GM19193 (cell line): ENCODE results near the gene FHOD3.

ENCODE experiments used
- POLR2A ChIP-seq: IDR thresholded peaks from 4 replicates; pipeline ENCODE4 v1.6.1; 2011; ENCODE audit not compliant: insufficient read depth, insufficient read length; ENCODE audit errors: extremely low read depth

The FHOD3 gene

GRCh38 chr18:36680042-36680441 lies 382.5 kb downstream of the FHOD3 start:
- no peak for TF ChIP-seq POLR2A

DNA sequence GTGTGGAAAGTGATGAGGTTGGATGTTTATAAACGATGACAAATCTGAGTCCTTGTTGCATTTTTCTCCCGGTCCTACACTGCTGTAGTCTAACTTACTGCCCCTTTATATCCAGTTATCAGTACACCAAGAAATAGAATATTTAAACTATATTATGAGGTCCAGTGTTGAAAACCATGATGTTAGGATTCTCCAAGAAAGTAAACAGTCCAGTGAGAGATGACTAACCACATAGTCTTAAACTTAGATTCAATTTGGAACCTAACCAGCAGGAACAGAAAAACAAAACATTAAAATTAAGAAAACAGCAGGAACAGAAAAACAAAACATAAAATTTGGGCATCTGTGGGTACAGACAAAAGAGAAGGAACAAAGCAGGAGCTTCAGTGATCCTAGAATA lies 388.1 kb downstream of the FHOD3 start:
- TF ChIP-seq POLR2A: no peak

DNA sequence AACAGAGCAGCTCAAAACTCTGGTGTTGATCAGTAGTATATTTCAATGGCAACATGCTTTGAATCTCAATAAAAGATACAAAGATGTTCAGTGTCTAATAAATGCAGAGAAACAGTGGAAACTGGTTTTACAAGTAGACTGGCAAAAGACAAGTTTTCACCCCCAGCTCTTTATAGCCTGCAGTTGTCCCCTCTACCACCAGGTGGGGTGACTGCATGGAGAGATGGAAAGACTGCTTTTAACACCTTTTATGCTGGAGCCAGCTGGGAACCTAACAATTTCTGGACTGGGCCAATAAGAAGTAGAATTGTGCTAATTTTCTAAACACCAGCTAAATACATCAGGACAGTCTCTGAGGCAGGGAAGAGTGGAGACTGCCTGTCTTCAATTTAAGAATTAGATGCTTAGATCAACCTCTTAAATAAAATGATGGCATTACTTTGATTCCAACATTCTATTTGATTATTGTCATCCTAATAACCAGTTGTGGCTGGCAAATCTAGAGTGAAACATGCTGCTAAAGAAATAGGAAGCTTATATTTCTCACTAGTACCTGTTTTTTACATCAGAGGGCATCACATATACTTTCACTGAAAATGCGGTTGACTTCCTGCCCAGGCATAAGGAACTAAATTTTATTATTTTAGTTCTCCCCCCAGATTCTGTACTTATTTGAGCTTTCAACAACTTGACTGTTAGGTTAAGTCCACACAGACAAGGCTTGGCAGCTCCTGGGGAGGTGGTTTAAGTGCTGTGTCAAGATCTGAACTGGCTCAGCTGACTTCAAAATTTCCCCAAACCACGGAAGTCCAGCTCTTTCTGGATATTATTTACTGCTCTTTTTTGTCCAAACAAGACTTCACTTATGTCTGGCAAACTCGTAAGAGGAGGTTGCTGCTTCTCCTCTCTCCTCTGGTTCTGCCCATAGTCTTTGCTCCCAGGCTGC lies 390.8 kb downstream of the FHOD3 start:
- no peak for TF ChIP-seq POLR2A

- TF ChIP-seq POLR2A: no peak
These were observed 394.9 kb downstream of the FHOD3 start for GRCh38 chr18:36692371-36692770.

GRCh38 chr18:36692921-36693332 lies 395.4 kb downstream of the FHOD3 start:
- TF ChIP-seq POLR2A: no peak

DNA sequence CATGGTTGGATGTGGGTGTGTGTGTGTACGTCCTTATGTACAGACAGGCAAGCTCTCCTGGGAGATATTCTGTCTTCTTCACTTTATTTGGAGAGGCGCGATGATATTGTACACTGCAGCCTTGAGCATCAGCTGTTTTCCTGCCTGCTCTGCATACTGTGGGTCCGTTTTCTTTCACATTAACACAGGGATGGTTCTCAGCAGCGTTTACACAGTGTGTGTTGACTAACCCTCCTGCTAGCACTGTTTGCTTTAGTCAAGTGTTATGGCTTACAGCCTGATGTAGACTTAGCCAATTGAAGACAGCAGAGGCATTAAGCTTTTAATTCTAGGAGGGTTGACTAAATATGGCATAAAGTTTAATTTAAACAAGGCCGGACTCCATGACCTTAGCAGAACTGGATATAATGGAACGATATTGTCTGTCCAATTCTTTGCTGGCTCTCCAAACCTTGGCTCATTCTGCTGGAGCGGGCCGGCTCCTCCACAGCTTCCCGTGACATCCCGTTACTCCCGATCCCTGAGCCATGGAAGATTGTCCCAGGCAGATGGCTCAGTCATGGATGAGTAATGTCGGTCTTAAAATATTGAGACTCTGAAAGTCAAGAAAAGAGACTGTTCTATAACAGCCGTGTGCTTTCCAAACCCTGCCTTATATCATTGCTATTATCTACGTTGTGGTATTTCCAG lies 396.6 kb downstream of the FHOD3 start:
- TF ChIP-seq POLR2A: no peak

- no peak for TF ChIP-seq POLR2A
These were observed 398.3 kb downstream of the FHOD3 start for GRCh38 chr18:36695806-36696205.

- no peak for TF ChIP-seq POLR2A
These were observed 400.4 kb downstream of the FHOD3 start for GRCh38 chr18:36697905-36698304.

DNA sequence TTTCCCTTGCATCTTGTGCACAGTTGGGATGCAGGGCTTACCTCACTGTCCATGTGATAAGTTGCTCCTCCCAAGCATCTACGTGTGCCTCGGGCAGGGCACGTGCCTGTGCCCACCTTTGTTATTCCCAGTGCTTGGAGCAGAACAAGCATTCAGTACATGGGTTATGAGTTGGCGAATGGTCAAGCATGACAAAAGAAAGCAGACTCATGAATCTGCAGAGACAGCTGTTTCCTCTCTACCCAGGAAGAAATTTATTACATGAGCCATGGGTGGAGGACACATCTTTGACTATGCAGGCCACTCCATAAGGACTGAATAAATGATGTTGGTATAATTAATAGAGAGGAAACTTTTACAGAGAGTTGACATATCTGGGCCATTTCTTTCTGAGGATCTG lies 403.4 kb downstream of the FHOD3 start:
- TF ChIP-seq POLR2A: no peak

- no peak for TF ChIP-seq POLR2A
These were observed 405.0 kb downstream of the FHOD3 start for GRCh38 chr18:36702401-36703013.

DNA sequence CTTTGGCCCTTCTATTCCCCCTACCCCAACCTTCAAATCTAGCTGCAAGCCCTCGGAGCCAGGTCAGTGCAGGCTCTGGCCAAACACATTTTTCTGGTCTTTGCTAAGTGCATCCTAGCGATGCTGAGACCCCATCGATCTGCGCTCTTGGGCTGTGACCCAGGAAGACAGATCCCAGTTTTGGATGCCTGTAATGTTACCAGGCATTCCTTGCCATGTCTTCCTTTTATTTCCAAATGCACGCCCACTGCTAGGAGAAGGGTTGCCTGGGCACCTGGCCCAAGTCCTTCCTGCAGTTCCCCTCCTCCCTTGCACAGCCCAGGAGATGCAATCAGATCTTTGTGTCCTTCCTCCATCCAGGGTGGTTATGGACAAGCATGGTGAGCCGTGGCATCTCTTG lies 406.6 kb downstream of the FHOD3 start:
- TF ChIP-seq POLR2A: no peak

GRCh38 chr18:36706134-36706881 lies 408.8 kb downstream of the FHOD3 start:
- no peak for TF ChIP-seq POLR2A

DNA sequence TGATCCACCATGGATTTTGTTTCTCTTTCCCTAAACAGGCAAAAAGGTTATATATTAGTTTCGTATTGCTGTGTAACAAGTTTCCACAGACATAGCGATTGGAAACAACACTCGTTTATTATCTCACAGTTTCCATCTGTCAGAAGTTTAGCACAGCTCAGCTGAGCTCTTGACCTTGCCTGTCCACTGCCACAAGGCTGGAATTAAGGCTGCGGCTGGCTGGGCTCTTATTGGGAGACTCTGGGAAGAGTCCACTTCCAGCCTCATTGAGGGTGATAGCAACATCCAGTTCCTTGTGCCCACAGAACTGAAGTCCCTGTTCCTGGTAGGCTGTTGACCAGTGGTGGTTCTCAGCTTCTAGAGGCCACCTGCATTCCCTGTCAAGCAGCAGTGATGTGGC lies 410.9 kb downstream of the FHOD3 start:
- no peak for TF ChIP-seq POLR2A

DNA sequence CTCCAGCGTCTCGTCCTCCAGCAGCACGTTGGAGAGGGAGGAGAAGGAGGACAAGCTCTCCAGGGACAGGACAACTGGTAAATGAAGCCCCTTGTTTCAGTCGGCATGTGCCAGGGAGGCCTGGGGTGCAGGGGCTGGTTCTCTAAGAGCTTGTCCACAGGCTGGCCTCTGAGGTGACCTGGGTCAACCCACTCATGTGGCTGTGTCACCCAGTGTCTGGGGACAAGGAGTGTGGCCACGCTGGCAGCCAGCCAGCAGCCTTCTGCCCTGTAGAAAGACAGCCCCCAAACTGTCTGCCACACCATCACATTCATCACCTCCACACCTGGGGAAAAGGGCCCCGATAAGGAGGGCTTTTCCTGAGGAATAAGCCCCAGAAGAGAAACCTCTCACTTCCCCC lies 411.8 kb downstream of the FHOD3 start:
- no peak for TF ChIP-seq POLR2A
